GM10248 (cell line): Measurements from ENCODE around the gene ARHGAP20.

Experiments
- CTCF ChIA-PET: fragments of 300-600 bp; sonication (Branson Sonifier 250); formaldehyde crosslinking; extraction: SDS; loops from one replicate; lab custom pipeline; 2021; ENCODE audit warnings: antibody characterized with exemption; lab: Yijun Ruan, JAX
- POLR2A ChIA-PET: fragments of 350-650 bp; sonication (Branson Sonifier 250); formaldehyde crosslinking; extraction: SDS; loops from one replicate; lab custom pipeline; 2020; ENCODE audit warnings: antibody characterized with exemption; lab: Yijun Ruan, JAX
- DNase-seq: peaks from one replicate; pipeline ENCODE4 v3.0.0; 2012; ENCODE audit errors: extremely low spot score
- CTCF ChIP-seq: IDR thresholded peaks from 2 replicates; pipeline ENCODE4 v1.5.1; 2012; ENCODE audit warnings: mild to moderate bottlenecking, low read depth; ENCODE audit errors: extremely low read depth, missing control alignments, control extremely low read depth

ARHGAP20 gene

GRCh38 chr11:110711448-110711775 lies 825 bp downstream of the ARHGAP20 start:
- POLR2A ChIA-PET: no interaction called here
- TF ChIP-seq CTCF: no peak
- CTCF ChIA-PET: no interaction called here

GRCh38 chr11:110710628-110711381 lies 1.4 kb downstream of the ARHGAP20 start:
- peak; percentile 17 for DNase-seq
- no peak for TF ChIP-seq CTCF
- CTCF ChIA-PET: no interaction called here
- POLR2A ChIA-PET: no interaction called here

More at GRCh38 chr11:110711448-110711775, 825 bp downstream of the ARHGAP20 start:
- DNase-seq: no peak

- CTCF ChIA-PET: no interaction called here
- no peak for TF ChIP-seq CTCF
- no peak for DNase-seq
- POLR2A ChIA-PET: no interaction called here
Measured at GRCh38 chr11:110704210-110704864, 7.9 kb downstream of the ARHGAP20 start.

- CTCF ChIA-PET: no interaction called here
- POLR2A ChIA-PET: no interaction called here
- no peak for TF ChIP-seq CTCF
- DNase-seq: no peak
Measured at GRCh38 chr11:110691926-110692325, 20.3 kb downstream of the ARHGAP20 start.

GRCh38 chr11:110689306-110689705 lies 22.9 kb downstream of the ARHGAP20 start:
- CTCF ChIA-PET: no interaction called here
- POLR2A ChIA-PET: no interaction called here
- no peak for DNase-seq
- no peak for TF ChIP-seq CTCF

GRCh38 chr11:110679323-110679975 lies 32.8 kb downstream of the ARHGAP20 start:
- DNase-seq: no peak
- TF ChIP-seq CTCF: no peak
- ChIA-PET POLR2A (no interaction called here), CTCF (no interaction called here)
